ENCODE measurements around the gene TPST2.

- TF ChIP-seq CTCF (IDR thresholded peaks at IDR 0.05): no peak
- no peak for TF ChIP-seq POLR2A (IDR thresholded peaks at IDR 0.05)
Measured at GRCh38 chr22:26606611-26607010, 16.7 kb upstream of the TPST2 start.

Measured in esophagus squamous epithelium (tissue), 4 donors.